Stimulated activated CD4-positive, alpha-beta T cell treated with anti-CD3 and anti-CD28 coated beads, Interleukin-1b, Interleukin-23, amount 100 ng/mL, for 1 hour (primary cell): ENCODE data around the gene ARSH.
"Not testable (repeated sequence)": the region's sequence is repeated elsewhere in the genome, so short reads cannot be mapped to it uniquely, and the experiment has no call there.

Source experiments
- DNase-seq, 2 donors: peaks; one replicate each; pipeline ENCODE4 v3.0.0-alpha.2; 2020; ENCODE audit warnings: low read depth in 2 of 2

ARSH gene, protein sequence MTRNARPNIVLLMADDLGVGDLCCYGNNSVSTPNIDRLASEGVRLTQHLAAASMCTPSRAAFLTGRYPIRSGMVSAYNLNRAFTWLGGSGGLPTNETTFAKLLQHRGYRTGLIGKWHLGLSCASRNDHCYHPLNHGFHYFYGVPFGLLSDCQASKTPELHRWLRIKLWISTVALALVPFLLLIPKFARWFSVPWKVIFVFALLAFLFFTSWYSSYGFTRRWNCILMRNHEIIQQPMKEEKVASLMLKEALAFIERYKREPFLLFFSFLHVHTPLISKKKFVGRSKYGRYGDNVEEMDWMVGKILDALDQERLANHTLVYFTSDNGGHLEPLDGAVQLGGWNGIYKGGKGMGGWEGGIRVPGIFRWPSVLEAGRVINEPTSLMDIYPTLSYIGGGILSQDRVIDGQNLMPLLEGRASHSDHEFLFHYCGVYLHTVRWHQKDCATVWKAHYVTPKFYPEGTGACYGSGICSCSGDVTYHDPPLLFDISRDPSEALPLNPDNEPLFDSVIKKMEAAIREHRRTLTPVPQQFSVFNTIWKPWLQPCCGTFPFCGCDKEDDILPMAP

DNA sequence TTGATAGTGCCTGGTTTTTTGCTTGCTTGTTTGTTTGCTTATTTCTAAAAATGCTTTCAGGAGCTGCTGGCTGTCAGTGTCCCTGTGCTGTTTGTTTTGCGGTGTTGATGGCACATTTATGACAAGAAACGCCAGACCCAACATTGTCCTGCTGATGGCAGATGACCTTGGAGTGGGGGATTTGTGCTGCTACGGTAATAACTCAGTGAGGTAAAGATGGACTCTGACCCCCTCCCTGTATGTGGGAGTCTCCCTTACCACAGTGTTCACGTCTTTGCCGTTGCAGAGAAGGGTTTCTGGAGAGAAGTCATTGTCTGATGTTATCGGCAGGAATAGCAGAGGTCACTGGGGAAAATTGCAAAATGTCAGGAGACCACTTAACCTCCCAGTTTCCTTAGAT lies at the start of gene ARSH:
ARSH (plus strand) TSS at position 52 of the 400 bp plus-strand sequence; CDS start at position 119, 67 bp downstream.
- DNase-seq: no peak

DNA sequence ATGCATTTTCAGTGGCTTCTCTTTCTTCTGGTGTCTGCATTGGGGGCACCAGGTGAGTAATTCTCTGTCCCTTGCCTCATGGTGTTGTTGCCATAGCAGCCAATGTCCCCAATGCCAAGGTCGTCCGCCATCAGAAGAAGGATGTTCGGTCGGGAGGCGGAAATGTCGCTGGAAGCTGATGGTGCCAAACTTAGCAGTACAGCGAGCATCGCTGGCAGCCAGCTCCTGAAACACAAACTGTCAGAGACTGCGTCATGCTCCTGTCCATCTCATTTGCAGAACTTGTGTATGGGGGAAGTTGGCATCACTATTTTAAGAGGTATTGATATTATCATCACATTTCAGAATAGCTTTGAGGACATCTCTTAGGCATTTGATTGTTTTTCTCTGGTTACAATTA lies 48.1 kb upstream of the ARSH start:
- no peak for DNase-seq

DNA sequence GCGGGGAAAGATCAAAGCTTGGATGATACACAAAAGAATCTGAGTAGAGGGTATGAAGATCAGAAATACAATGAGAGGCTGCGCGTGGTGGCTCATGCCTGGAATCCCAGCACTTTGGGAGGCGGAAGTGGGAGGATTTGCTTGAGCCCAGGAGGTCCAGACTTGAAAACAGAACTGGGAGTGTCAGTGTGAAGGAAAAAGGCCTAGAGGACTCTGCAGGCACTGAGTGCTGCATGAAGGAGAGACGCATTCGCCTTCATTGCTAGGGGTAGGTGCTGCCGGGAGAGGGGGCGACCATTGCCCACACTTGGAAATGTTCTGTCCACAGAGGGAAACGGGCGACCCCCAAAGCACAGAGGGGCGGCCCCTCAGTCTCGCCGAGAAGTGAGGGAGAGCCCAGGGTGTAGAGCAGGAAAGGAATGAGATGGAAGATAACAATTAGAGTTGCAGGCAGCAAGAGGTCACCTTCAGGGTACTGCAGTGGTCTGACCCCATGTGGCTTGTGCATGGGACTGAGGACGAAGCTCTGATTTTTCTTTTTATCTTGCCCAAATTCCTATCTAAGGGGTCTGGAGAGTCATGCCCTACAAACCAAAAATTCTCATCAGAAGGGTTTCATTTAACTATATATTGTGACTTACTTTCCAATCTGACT lies 45.4 kb upstream of the ARSH start:
- DNase-seq: no peak

DNA sequence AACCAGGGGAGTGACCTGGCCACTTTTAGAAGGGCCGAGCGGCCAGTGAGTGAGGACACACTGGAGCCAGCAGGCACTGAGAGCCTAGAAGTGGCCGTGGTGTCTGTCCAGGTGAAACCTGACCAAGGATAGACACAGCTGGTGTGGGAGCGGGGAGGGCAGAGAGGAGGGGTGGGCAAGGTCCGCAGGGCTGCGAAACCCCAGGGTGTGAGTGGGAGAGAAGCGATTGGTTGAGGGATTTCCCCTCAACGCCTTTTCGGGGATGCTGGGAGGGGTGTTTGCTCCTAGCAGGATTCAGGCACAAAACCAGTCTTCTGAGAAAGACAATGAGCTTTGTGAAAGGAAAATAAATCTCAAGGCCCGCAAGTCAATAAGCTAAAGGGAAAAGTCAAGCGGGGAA lies 44.0 kb upstream of the ARSH start:
- DNase-seq: no peak

DNA sequence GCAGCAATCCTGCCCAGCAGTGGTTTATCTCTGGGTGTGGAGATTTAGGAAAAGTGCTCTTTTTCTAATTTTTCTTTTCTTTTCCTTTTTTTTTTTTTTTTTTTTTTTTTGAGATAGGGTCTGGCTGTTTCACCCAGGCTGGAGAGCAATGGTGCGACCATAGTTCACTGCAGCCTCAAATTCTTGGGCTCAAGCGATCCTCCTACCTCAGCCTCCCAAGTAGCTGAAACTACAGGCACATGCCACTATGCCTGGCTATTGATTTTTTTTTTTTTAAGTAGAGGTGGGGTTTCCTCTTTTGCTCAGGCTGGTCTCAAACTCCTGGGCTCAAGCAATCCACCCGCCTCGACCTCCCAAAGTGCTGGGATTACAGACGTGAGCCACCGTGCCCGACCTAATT lies 42.9 kb upstream of the ARSH start:
- DNase-seq: not testable (repeated sequence)

DNA sequence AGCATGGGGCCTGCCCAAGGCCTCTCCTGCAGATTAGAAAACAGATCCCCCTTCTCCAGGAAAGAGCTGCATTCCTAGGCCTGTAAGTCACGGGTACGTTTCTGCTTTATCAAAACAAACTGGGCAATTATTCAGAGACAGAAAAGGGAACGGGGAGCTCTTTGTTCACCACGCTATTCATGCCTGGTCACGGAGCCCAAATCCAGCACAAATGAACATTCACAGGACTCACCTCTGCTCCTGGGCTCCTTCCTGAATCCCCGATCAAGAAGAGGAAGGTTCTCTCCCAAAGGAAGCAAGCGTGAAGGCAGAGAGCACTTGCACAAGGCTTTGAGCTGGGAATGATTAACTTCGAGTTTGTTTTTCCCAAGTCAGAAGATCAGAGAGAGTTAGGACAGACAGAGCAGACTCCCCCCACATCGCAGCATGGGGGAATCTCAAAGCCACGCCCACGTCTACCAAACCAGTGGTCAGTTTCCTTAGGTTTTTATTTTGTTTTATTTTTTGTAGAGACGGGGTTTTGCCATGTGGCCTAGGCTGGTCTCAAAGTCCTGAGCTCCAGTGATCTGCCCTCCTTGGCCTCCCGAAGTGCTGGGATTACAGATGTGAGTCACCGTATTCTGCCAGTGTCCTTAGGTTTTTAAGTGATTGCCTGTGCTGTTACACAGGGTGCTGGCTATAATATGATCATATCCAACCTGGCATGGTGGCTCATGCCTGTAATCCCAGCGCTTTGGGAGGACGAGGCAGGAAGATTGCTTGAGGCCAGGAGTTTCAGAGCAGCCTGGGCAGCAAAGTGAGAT lies 42.2 kb upstream of the ARSH start:
- DNase-seq: not testable (repeated sequence)

DNA sequence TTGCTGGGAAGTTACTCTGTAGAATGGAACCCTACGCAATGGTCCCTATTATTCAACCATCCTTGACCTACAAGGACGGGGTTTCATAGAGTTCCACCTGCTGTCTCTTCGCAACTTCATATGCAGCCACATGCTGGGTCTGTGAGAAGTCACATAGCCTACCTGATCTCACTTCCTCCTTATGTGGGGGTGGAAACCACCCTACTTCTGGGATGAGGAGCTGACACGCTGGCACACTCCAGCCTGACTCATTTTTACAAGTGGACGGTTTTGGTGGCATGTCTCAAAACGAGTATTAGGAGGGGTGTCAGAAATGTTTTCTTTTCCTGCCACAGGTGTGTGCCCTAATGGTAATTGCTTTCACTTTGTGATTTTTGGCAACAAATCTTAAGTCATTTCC lies 40.4 kb upstream of the ARSH start:
- no peak for DNase-seq

DNA sequence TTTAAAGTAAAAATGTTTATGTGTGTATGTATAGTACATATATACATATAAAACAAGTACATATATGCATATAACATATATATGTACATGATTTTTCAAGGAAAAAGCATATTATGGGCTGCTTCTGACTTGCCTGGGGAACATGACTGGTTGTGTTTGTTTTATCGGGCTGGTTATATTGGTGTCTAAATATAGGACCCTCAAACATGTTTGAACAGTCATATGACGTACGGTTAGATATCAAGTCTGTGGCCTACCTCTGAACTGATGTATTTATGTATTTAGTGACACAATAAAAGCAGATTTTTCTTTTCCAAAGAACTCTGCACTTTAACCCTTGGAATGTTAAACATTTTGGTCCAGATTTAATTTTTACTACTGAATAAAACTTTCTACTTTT lies 39.3 kb upstream of the ARSH start:
- no peak for DNase-seq

DNA sequence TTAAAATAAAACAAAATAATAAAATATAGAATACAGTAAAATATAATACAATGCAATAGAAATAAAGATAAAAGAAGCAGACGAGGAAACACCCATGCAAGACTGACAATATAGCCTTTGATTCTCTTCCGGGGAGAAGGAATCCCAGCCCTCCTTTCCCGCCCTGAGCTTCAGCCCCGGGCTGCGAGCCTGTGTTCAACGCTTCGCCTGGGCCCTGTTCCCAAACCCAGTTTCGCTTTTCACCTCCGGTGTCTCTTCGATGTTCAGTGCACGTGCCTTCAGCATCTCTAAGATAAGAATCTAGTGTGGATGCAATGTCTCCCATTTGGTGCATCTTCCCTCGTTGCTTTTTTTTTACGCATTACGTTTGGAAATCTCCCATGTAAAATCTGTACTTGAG lies 38.8 kb upstream of the ARSH start:
- no peak for DNase-seq

DNA sequence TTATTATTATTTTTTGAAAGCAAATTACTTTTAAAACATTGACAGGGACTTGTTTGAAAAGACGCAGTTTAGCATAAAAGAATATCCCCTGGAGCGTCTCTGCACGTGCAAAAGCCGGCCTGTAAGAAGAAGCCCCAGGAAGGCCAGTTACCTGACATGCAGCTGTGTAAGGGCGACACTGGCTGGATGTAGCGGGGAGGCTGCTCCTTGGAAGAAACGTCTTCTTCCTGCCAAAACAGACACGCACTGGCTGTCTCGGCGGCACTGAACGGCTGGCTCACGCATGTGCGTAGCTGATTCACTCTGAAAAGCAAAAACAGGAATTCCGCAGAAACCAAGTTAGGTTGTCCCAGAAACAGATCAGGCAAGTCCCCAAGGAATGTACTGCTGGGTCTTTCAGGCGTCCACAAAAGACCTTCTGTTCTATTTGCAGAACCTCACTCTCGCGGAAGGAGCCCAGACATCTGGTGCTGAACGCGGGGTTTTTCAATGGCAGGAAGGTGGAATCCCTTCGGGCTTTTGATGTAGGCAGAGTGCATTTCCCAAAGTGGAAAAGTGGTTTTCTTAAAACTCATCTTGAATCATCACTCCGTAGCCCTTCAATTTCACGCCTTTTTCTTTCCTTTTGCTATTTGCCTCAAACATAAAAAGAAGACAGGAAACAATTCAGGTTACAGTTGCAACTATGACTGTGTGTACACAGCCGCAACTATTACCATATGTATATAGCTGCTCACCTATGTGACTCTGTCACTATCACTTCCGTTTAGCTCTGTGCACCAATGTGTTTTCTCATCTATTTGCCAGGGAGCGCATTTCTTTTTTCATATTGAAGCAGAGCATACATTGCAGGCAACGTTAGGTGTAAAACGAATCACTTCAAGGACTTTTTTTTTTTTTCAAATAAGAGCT lies 38.1 kb upstream of the ARSH start:
- DNase-seq: no peak

DNA sequence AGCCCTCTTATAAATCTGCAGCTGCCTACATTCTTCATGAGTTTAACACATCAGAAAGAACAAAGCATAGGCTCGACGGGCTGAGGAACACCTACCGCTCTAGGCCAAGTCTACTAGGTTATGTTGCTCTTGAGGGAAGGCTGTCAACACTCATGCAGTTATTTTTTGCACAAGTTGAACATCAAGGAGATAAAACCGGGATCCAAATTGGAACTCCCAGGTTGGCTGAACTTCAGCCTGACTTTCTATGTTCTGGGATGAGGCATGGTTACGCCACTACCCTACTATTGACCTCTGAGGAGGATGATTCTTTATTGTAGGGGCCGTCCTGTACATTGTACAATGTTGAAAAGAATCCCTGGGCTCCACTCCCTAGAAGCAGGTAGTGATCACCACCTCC lies 37.3 kb upstream of the ARSH start:
- no peak for DNase-seq

DNA sequence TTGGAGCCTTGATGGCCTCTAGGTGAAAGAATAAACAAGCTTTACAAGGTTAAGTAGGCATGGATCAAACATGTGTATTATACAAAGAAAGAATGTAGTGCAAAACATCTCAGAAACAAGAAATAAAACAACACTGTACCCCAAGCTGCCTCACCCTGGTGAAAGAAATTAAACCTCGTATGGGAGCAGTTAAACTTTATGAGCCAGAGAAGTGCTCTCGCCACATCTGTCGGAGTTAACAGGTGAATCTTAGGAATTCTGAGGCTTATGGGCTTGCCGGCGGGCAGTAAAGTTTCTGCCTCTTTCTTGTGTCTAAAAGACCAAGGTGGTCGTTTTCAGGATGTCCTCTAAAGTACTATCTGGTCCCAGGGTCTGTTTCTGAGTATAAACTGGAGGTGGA lies 34.0 kb upstream of the ARSH start:
- no peak for DNase-seq

DNA sequence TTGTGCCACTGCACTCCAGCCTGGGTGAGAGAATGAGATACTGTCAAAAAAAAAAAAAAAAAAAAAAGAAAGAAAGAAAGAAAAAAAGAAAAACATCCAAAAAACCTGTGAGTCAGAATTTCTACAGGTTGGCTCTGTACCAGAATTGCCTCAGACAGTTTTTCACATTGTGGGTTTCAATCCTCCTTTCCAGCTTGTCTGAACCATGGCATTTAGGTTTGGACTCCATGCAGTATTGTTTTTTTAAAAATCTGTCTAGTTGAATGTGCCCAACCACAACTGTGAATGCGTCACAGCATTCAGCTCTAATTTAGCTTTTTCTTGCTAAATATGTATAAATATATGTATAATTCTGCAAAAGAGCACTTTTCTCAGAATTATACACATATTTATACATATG lies 31.4 kb upstream of the ARSH start:
- DNase-seq: no peak

DNA sequence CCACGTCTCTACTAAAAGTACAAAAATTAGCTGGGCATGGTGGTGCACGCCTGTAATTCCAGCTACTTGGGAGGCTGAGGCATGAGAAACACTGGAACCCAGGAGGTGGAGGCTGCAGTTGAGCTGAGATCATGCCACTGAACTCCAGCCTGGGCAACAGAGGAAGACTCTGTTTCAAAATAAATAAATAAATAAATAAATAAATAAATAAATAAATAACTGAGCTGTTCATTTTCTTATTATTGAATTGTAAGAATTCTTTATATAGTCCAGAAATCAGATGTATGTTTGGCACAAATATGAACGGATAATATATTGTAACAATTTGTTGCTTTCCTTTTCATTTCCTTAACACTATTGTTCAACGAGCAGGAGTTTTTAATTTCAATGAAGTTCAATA lies 27.7 kb upstream of the ARSH start:
- not testable (repeated sequence) for DNase-seq

DNA sequence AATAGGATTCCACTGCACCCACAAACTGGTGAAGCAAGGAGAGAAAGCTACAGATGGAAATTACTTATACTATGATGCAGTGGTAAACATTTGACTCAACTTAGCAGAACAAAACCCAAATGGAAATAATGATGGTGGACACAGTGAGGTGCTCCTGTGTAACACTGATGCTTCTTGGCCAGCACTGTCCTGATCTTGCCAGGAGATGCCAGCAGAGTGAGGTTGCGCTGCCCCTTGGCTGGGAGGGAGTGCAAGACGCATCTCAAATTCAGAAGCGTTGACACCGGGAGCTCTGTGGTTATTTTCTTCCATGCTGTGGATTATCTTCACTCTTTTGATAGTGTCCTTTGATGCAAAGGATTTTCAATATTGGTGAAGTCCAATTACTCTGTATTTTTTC lies 22.0 kb upstream of the ARSH start:
- DNase-seq: no peak

DNA sequence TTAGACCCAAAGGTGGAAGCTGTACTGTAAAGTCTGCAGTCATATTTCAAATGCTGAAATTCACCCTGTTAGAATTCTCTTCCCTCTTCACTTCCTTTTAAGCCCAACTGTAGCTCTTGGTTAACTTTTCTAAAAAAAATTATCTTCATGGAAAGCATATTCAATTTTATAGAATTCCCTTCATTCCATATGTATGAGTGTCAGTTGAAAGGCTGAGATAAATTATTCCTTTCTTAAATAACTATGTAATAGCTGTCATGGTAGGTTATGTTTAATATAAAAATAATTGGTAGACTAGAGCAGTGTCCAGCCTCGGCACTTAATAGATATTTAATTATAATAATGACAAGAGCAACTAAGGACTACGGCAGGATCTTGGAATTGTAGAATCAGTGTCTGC lies 16.8 kb upstream of the ARSH start:
- no peak for DNase-seq

DNA sequence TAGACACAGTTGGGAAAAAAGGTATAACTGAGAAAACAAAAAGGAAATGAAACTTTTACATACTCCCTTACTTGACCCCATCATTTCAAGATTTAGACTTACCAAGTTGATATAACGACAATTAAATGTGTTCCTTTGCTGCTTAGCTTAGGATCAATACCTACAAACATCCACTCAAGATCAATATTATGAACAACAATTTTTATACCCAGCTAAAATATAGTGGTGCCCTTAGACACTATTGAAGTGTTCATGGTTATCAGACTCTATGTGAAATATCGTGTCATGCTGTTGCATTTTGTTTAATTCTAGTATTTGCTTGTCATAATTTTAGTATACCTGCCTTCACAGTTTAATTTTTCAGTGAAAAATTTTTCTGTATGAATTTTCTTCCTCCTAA lies 4.2 kb downstream of the ARSH start:
- no peak for DNase-seq

DNA sequence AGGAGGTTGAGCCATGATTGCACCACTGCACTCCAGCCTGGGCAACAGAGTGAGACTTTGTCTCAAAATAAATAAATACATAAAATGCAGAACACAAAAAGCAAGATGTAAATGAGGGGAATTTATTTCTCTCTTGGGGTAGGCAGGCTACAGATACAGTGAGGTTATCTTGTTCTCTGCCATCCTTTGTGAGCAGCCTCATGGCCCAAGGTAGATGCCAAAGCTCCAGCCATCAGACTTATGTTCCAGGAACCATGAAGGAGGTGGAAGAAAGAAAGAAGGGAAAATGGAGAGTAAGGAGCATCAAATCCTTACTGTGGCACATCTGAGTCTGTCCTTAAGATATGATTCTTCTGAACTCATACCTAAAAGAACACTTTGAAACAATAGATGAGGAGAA lies 11.1 kb downstream of the ARSH start:
- DNase-seq: no peak

DNA sequence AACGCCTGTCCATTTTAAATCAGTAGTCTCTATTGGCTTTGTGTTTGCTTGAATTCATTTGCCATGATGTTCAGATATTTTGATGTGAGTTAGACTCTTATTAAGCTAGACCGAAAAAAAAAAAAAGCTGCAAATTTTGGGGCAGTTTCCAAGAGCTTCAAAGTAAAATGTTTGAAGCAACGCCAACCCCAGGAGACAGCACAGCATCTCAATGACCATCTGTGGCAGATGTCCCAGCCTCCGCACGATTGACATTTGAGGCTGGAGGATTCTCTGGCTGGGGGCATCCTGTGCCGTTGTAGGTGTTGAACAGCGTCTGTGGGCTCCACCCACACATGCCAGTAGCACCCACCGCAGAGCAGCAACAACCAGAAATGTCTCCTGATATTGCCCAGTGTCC lies 17.8 kb downstream of the ARSH start:
- DNase-seq: no peak

DNA sequence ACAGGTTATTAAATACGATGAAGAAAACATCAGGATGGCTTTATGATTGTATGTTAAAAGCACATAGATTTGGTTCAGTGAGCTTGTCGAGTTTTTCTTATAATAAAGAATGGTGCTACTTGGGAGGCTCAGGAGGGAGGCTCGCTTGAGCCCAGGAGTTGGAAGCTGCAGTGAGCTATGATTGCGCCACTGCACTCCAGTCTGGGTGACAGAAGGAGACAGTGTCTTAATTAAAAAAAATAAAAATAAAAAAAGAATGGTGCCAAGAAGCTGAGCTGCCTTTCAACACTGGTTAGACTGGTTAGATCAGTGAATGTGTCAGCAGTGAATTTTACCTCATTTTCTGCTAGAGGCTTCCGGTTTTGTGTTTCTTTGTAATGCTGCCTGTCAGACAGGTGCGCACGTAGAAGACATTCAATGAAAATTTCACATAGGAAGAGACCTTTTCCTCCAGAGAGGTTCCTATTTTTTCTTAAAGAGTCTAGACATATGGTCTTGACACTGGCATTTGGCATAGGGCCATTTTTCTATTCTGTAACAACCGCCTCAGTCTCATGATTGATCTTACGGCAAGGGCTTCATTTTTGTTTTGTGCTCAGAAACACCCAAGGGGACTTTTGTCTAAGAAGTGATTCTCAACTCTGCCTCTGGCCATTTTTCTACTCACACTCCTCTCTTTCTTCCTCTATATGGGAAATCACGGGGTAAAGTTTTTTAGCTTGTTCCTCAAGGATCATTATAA lies 19.9 kb downstream of the ARSH start:
- DNase-seq: no peak

DNA sequence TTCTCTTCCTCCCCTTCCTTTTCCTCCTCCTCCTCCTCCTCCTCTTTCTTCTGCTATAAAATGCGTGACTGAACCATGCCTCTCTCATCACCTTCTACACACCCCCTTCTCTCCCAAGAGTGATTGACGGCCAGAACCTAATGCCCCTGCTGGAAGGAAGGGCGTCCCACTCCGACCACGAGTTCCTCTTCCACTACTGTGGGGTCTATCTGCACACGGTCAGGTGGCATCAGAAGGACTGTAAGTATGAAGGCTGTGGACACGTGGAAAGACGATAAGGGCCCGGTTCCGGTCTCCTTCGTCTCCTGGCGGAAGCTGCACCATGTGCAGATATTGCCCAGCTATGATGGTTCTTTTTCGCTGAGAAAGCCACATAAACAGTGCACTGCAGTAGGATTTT lies 22.8 kb downstream of the ARSH start:
- no peak for DNase-seq
